HG02763 (cell line): ENCODE measurements around the gene TCEA3.
"Not testable (repeated sequence)": the region's sequence is repeated elsewhere in the genome, so short reads cannot be mapped to it uniquely, and the experiment has no call there.

ENCODE experiments used
- ATAC-seq: cut with Tn5 transposase; IDR thresholded peaks from one replicate; pipeline ENCODE4 v1.9.1; 2021; ENCODE audit warnings: mild to moderate bottlenecking, moderate library complexity; ENCODE audit not compliant: unreplicated experiment

Gene TCEA3

GRCh38 chr1:23395154-23395724 is 29.3 kb downstream of the TCEA3 start:
- ATAC-seq, result no peak

- no peak for ATAC-seq
These were observed 29.9 kb downstream of the TCEA3 start for GRCh38 chr1:23394684-23395083.

- ATAC-seq, result no peak
These were observed 30.4 kb downstream of the TCEA3 start for GRCh38 chr1:23394181-23394580.

- ATAC-seq, result no peak
These were observed 30.8 kb downstream of the TCEA3 start for GRCh38 chr1:23393706-23394105.

- ATAC-seq, result no peak
These were observed 32.3 kb downstream of the TCEA3 start for GRCh38 chr1:23392125-23392855.

GRCh38 chr1:23389837-23390321 is 34.7 kb downstream of the TCEA3 start:
- no peak for ATAC-seq

- no peak for ATAC-seq
These were observed 37.1 kb downstream of the TCEA3 start for GRCh38 chr1:23387494-23387893.

- ATAC-seq, result no peak
These were observed 39.4 kb downstream of the TCEA3 start for GRCh38 chr1:23385119-23385621.

GRCh38 chr1:23384312-23385058 is 40.1 kb downstream of the TCEA3 start:
- ATAC-seq, result no peak

- no peak for ATAC-seq
These were observed 40.8 kb downstream of the TCEA3 start for GRCh38 chr1:23383577-23384311.

- no peak for ATAC-seq
These were observed 43.2 kb downstream of the TCEA3 start for GRCh38 chr1:23381233-23381885.

- ATAC-seq, result no peak
These were observed 43.8 kb downstream of the TCEA3 start for GRCh38 chr1:23380719-23381118.

- not testable (repeated sequence) for ATAC-seq
These were observed 44.3 kb downstream of the TCEA3 start for GRCh38 chr1:23380236-23380635.

- no peak for ATAC-seq
These were observed 47.4 kb downstream of the TCEA3 start for GRCh38 chr1:23376890-23377811.

- not testable (repeated sequence) for ATAC-seq
These were observed 50.3 kb downstream of the TCEA3 start for GRCh38 chr1:23374079-23374735.

- ATAC-seq, result no peak
These were observed 52.3 kb downstream of the TCEA3 start for GRCh38 chr1:23371987-23372880.

GRCh38 chr1:23370709-23371584 is 53.6 kb downstream of the TCEA3 start:
- ATAC-seq, result no peak
